Measurements from ENCODE around the gene TRUB2.

TRUB2 gene

GRCh38 chr9:128362774-128363173 lies 40.5 kb upstream of the TRUB2 start:
- Histone ChIP-seq H3K4me1 (ENCODE audit: control insufficient read depth, low read length) (peaks cover 26% of the 10 kb centered on the region), H3K27me3 (ENCODE audit: control insufficient read depth, low read length) (no peaks in the 10 kb centered on the region), H3K9me2 (replicated peaks; ENCODE audit: control insufficient read depth, low read length) (no peaks in the 10 kb centered on the region), H3K36me3 (ENCODE audit: control insufficient read depth, low read length) (no peaks in the 10 kb centered on the region), H4K20me1 (ENCODE audit: control insufficient read depth, insufficient read depth, low read depth, low read length) (no peaks in the 10 kb centered on the region), H3K4me3 (ENCODE audit: low read length) (no peak overlapping the region), H3K4me2 (ENCODE audit: low read length) (no peak overlapping the region), H3K79me2 (ENCODE audit: control insufficient read depth, low read length) (no peaks in the 10 kb centered on the region), H3K9me3 (ENCODE audit: control insufficient read depth, insufficient read depth, low read length) (no peaks in the 10 kb centered on the region), H3F3A (ENCODE audit: control insufficient read depth, insufficient read depth) (peaks cover 2% of the 10 kb centered on the region; the same call in 1 of the 2 replicates), H3K27ac (ENCODE audit: low read depth, low read length) (no peak overlapping the region)
- TF ChIP-seq EZH2phosphoT487 (IDR thresholded peaks at IDR 0.05; ENCODE audit: borderline replicate concordance, low read length) (no peak), CTCF (IDR thresholded peaks at IDR 0.05; ENCODE audit: low read depth, low read length, poor library complexity, severe bottlenecking) (no peak)

- Histone ChIP-seq H3K79me2 (ENCODE audit: control insufficient read depth, low read length) (no peaks in the 10 kb centered on the region), H3K4me3 (ENCODE audit: low read length) (peak overlapping the region; percentile 38), H3K4me1 (ENCODE audit: control insufficient read depth, low read length) (peaks cover 26% of the 10 kb centered on the region), H4K20me1 (ENCODE audit: control insufficient read depth, insufficient read depth, low read depth, low read length) (no peaks in the 10 kb centered on the region), H3F3A (ENCODE audit: control insufficient read depth, insufficient read depth) (peaks cover 2% of the 10 kb centered on the region; the same call in 1 of the 2 replicates), H3K9me2 (replicated peaks; ENCODE audit: control insufficient read depth, low read length) (no peaks in the 10 kb centered on the region), H3K27ac (ENCODE audit: low read depth, low read length) (no peak overlapping the region), H3K27me3 (ENCODE audit: control insufficient read depth, low read length) (no peaks in the 10 kb centered on the region), H3K4me2 (ENCODE audit: low read length) (peak overlapping the region; percentile 62), H3K9me3 (ENCODE audit: control insufficient read depth, insufficient read depth, low read length) (no peaks in the 10 kb centered on the region), H3K36me3 (ENCODE audit: control insufficient read depth, low read length) (no peaks in the 10 kb centered on the region)
- TF ChIP-seq CTCF (IDR thresholded peaks at IDR 0.05; ENCODE audit: low read depth, low read length, poor library complexity, severe bottlenecking) (peak; percentile 89), EZH2phosphoT487 (IDR thresholded peaks at IDR 0.05; ENCODE audit: borderline replicate concordance, low read length) (no peak)
Observed at GRCh38 chr9:128361986-128362646, 39.9 kb upstream of the TRUB2 start.

GRCh38 chr9:128361296-128361985 lies 39.2 kb upstream of the TRUB2 start:
- Histone ChIP-seq H3K27ac (ENCODE audit: low read depth, low read length) (no peak overlapping the region), H3K4me1 (ENCODE audit: control insufficient read depth, low read length) (peaks cover 26% of the 10 kb centered on the region), H4K20me1 (ENCODE audit: control insufficient read depth, insufficient read depth, low read depth, low read length) (no peaks in the 10 kb centered on the region), H3K27me3 (ENCODE audit: control insufficient read depth, low read length) (no peaks in the 10 kb centered on the region), H3K9me2 (replicated peaks; ENCODE audit: control insufficient read depth, low read length) (no peaks in the 10 kb centered on the region), H3K4me3 (ENCODE audit: low read length) (no peak overlapping the region), H3K79me2 (ENCODE audit: control insufficient read depth, low read length) (no peaks in the 10 kb centered on the region), H3K4me2 (ENCODE audit: low read length) (peak overlapping the region; percentile 62), H3K9me3 (ENCODE audit: control insufficient read depth, insufficient read depth, low read length) (no peaks in the 10 kb centered on the region), H3F3A (ENCODE audit: control insufficient read depth, insufficient read depth) (no peaks in the 10 kb centered on the region; the same call in 1 of the 2 replicates), H3K36me3 (ENCODE audit: control insufficient read depth, low read length) (no peaks in the 10 kb centered on the region)
- TF ChIP-seq EZH2phosphoT487 (IDR thresholded peaks at IDR 0.05; ENCODE audit: borderline replicate concordance, low read length), result no peak
- TF ChIP-seq CTCF (IDR thresholded peaks at IDR 0.05; ENCODE audit: low read depth, low read length, poor library complexity, severe bottlenecking), result no peak
